ENCODE data around the gene PLCH1.

The PLCH1 gene

DNA sequence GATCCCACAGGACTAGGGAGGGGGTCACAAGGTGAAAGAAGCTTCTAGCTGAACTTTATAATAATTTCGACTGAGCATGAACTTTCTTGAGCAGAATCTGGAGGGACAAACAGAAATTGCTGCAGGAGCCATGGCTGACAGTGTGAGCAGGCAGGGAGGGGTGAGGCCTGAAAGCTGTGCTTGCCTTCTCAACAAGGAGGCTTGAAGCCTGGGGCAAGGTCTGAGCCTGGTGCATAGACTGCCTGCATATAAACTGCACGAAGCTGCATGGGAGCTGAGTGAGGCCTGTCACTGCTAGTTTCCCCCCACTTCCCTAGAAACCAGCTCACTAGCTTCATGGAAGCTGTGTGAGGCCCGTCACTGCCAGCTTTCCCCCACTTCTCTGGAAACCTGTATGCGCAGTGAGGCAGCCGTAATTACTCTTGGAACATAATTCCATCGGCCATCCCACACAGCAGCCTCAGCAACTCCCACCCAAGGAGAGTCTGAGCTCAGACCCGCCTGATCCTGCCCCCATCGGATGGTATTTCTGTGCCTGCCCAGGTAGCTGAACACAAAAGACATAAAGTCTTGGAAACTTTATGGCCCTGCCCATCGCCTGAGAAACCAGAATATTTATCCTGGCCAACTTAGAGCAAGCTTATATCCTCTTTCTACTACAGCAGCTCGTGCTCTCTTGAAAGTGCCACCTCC is 136.5 kb downstream of the PLCH1 start:
- DNase-seq (ENCODE audit: low read depth, low spot score): no peak

GRCh38 chr3:155607761-155608160 is 137.1 kb downstream of the PLCH1 start:
- DNase-seq (ENCODE audit: low read depth, low spot score): no peak

DNA sequence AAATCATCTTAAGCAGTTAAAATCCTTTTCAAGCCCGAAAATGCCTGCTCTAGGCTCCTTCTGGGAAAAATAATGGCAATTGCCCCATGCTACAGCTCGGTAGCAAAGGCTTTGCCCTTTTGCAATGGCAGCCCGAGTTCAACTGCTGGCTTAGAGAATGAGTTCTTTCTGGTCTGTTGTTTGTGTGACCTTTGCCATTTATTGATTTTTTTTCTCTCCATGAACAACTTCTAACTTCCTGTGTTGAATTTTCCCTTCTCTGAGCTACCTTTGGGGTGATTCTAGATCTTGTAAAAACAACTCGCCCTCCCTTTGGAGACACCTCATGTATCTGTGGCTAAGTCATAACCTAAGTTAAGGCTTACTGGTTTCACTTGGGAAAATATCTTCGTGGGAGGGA is 139.3 kb downstream of the PLCH1 start:
- no peak for DNase-seq (ENCODE audit: low read depth, low spot score)

GRCh38 chr3:155604967-155605366 is 139.9 kb downstream of the PLCH1 start:
- DNase-seq (ENCODE audit: low read depth, low spot score): no peak

DNA sequence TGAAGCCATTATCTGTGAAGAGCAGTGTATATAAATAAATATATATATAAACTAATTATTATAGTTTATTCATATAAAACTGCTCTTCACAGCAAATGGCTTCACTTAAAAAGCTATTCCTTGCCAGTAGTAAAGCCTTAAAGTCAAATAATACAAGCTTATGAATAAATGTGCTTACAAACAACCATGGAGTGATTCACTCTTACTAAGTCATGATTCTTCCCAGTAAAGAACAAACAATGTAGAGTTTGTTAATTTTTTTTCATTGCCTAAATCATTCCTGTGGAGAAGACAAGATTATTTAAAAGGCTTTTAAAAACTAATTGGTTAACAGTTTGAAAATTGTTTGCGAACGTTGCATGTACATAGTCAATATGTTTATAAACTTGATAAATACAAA is 140.7 kb downstream of the PLCH1 start:
- no peak for DNase-seq (ENCODE audit: low read depth, low spot score)

GRCh38 chr3:155603302-155603701 is 141.6 kb downstream of the PLCH1 start:
- no peak for DNase-seq (ENCODE audit: low read depth, low spot score)

DNA sequence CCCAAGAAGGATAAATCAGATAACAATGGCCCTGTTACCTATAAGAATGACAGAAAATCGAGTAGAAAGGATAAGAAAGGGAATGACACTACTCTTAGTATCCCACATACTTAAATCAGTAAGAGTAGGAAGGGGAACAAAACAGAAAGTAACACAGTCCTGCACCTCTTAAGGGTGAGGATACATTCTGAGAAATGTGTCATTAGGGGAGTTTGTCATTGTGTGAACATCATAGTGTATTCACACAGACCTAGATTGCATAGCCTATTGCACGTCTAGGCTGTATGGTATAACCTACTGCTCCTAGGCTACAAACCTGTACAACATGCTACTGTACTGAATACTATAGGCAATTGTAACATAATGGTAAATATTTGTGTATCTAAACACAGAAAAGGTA is 142.6 kb downstream of the PLCH1 start:
- DNase-seq (ENCODE audit: low read depth, low spot score): no peak

DNA sequence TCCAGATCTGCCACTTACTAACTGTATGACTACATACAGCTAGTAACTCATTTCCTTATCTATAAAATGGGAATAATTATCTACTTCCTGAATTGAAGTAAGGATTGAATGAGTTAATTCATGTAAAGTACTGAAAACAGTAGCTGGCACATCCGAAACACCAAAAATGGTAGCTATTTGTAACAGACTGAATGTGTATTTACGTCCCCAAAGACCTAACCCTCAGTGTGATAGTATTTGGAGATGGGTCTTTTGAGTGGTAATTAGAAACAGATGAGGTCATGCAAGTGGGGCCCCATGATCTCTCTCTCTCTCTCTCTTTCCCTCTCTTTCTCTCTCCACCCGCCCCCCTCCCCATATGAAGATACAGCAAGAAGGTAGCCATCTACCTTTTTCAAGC is 146.2 kb downstream of the PLCH1 start:
- no peak for DNase-seq (ENCODE audit: low read depth, low spot score)

GRCh38 chr3:155596615-155597014 is 148.3 kb downstream of the PLCH1 start:
- no peak for DNase-seq (ENCODE audit: low read depth, low spot score)

DNA sequence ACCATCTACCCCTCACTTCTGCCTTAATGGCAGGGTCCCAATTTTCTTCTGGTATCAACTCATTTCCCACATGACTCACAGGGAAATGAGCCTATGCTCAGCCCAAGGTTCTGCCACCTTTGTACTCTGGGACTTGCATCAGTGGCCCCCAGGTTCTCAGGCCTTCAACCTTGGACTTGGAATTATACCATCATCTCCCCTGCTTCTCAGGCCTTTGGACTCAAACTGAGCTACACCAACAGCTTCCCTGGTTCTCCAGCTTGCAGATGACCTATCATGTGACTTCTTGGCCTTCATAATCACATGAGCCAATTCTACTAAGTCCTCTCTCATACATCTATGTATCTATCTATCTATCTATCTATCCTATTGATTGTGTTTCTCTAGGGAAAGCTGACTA is 149.5 kb downstream of the PLCH1 start:
- DNase-seq (ENCODE audit: low read depth, low spot score): no peak

GRCh38 chr3:155594526-155595187 is 150.2 kb downstream of the PLCH1 start:
- no peak for DNase-seq (ENCODE audit: low read depth, low spot score)

DNA sequence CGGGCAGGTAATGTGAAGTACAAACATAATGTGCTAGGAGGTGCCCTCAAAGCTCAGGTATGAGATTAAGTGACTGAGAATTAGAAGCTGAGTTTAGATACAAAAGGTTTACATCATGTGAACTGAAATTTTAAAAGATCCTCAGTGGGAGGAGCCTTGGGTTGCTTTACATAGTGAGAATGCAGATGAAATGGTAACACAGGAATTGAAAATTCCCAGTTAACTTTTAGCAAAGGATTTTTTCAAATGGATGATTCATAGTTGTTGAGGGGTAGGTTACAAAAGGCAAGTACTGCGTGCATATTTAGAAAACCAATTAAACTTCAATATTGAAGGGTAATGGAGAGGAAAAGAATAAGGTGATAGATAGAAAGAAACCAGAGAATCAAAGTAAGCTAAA is 157.3 kb downstream of the PLCH1 start:
- DNase-seq (ENCODE audit: low read depth, low spot score): no peak

DNA sequence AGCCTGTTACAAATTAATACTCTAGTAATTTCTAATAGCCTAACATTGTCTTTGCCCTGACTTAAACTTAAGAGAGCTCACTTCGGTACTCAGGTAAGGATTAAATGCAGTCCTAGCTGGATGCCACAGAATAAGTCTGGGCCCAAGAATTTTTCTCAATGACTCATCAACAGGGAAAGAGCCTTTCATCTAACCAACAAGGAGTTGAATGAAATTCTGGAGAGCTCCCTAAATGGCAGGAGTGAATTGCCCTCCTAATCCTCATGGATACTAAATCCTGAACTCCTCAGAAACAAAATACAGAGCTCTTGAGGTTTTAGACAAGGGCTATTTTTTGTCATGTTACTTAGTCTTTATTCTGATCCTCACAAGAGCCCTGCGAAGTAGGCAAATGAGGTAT is 159.5 kb downstream of the PLCH1 start:
- no peak for DNase-seq (ENCODE audit: low read depth, low spot score)

DNA sequence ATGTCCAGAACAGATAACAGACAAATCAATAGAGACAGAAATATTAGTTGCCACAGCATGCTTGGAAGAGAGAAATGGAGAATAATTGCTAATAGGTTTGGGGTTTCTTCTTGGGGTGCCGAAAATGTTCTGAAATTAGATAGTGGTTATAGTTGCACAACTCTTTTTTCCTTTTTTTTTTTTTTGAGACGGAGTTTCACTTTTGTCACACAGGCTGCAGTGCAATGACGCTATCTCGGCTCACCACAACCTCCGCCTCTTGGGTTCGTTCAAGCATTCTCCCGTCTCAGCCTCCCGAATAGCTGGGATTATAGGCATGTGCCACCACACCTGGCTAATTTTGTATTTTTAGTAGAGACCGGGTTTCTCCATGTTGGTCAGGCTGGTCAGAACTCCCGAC is 163.3 kb downstream of the PLCH1 start:
- DNase-seq (ENCODE audit: low read depth, low spot score): no peak

GRCh38 chr3:155572085-155572484 is 172.8 kb downstream of the PLCH1 start:
- no peak for DNase-seq (ENCODE audit: low read depth, low spot score)

DNA sequence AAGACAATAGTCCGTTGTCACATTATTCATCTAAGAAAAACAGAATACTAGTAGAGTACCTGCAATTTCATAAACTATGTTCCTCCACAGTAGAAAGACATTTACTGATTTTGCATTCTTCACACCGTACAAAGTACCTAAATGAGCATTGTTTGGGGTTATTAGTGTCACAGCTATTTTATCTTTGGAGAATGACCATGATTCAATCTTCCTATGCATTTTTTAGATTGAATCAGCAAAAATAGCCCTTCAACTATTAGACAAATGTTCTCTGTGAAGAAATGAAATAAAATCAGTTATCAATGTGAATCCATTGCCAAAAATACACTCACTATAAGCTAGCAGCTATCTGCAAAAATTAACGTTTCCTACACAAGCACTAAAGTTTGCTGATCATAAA is 176.6 kb downstream of the PLCH1 start:
- no peak for DNase-seq (ENCODE audit: low read depth, low spot score)

DNA sequence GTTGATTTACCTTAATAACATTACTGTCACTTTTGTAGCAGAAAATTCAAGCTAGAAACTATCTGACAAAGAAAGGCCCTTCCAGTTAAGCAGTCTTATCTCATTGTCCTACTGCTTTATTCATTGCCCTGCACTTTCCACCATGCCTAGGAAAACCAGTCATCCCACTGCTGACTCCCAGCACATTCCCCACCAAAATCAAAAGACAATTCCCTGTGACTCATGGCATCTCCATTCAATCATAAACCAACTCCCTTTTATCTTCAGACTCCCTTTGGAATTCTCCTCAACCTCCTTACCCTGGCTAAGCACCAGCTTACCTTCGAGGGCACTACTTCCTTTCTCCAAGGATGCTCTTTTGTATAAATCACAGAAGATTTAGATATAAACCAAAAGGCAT is 184.3 kb downstream of the PLCH1 start:
- DNase-seq (ENCODE audit: low read depth, low spot score): no peak

DNA sequence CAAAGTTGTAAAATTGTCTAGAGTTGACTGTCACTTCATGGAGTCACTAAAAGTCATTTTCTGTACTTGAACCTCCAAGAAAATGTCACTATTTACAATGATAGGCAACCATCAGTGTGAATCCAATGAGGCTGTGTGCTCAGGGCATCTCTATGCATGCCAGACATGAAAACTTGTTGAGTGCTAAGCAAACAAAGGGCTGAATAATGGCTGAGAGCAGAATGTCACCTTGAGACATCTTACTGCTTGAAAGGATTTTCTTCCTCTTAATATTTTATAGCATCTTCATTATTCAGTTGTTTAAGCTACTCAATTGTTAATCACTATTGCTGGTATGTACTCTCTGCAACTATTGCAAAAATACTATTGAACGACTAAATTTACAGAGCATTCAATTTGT is 184.7 kb downstream of the PLCH1 start:
- DNase-seq (ENCODE audit: low read depth, low spot score): no peak

- no peak for DNase-seq (ENCODE audit: low read depth, low spot score)
Measured at GRCh38 chr3:155556531-155556930, 188.3 kb downstream of the PLCH1 start.

DNA sequence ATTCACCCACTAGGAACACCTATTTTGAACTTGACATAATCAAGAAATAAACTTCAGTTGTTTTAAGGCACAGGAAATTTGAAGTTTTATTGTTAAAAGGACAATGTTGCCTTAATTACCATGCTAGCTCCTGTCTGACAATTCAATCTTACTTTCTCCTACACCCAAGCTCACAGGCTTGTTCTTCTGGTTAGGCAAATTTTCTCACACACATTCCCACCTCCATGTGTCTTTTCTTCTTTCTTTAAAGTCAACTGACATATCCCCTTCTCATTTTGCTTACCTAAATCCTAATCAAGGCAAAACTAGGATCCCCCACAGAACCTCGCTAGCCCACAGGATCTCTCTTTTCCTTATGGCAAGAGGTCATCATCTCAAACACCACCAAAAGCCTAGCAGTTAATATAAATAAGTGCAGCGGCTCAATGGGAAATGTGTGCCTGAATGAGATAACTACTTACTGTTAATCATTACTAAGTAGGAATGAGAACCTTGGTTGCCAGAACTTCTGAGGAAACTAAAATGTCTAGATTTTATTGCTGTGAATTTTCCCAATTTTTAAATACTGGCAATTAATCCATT is 189.3 kb downstream of the PLCH1 start:
- no peak for DNase-seq (ENCODE audit: low read depth, low spot score)

- no peak for DNase-seq (ENCODE audit: low read depth, low spot score)
Measured at GRCh38 chr3:155554777-155555451, 190.0 kb downstream of the PLCH1 start.

- no peak for DNase-seq (ENCODE audit: low read depth, low spot score)
Measured at GRCh38 chr3:155553780-155554179, 191.1 kb downstream of the PLCH1 start.

- DNase-seq (ENCODE audit: low read depth, low spot score): no peak
Measured at GRCh38 chr3:155553326-155553725, 191.5 kb downstream of the PLCH1 start.
